ENCODE data around the gene CDH23.
"Not testable (repeated sequence)": the region's sequence is repeated elsewhere in the genome, so short reads cannot be mapped to it uniquely, and the experiment has no call there.

CDH23 gene

GRCh38 chr10:71845410-71846405 lies 449.0 kb downstream of the CDH23 start:
- DNase-seq (no peak), ATAC-seq (no peak)
- Mint-ChIP-seq H3K27me3 (no peaks in the 10 kb centered on the region), H3K9me3 (no peaks in the 10 kb centered on the region), H3K27ac (no peak overlapping the region), H3K4me1 (peaks cover 75% of the 10 kb centered on the region), H3K4me3 (no peak overlapping the region)

GRCh38 chr10:71846816-71847215 lies 450.1 kb downstream of the CDH23 start:
- H3K4me3 Mint-ChIP-seq = no peak overlapping the region
- H3K27ac Mint-ChIP-seq = peak overlapping the region in 1 of 2 donors; percentile 75
- DNase-seq (no peak), ATAC-seq (no peak)
- H3K27me3 Mint-ChIP-seq = no peaks in the 10 kb centered on the region
- peaks cover 82% of the 10 kb centered on the region for H3K4me1 Mint-ChIP-seq
- H3K9me3 Mint-ChIP-seq = peaks cover 0 to 5% of the 10 kb centered on the region in 2 donors

- H3K27ac Mint-ChIP-seq = no peak overlapping the region
These were observed 450.7 kb downstream of the CDH23 start for GRCh38 chr10:71847418-71847817.

GRCh38 chr10:71848325-71849275 lies 451.9 kb downstream of the CDH23 start:
- Mint-ChIP-seq H3K4me3 (peak overlapping the region; percentile 42 to 63), H3K27me3 (no peaks in the 10 kb centered on the region), H3K9me3 (peaks cover 0 to 5% of the 10 kb centered on the region in 2 donors), H3K27ac (peak overlapping the region in 1 of 2 donors; percentile 37), H3K4me1 (peaks cover 71% of the 10 kb centered on the region)
- no peak for ATAC-seq
- no peak for DNase-seq

More at GRCh38 chr10:71847418-71847817, 450.7 kb downstream of the CDH23 start:
- peaks cover 83% of the 10 kb centered on the region for H3K4me1 Mint-ChIP-seq
- DNase-seq = no peak
- peaks cover 0 to 5% of the 10 kb centered on the region in 2 donors for H3K9me3 Mint-ChIP-seq
- no peak overlapping the region for H3K4me3 Mint-ChIP-seq
- H3K27me3 Mint-ChIP-seq = no peaks in the 10 kb centered on the region
- no peak for ATAC-seq

DNA sequence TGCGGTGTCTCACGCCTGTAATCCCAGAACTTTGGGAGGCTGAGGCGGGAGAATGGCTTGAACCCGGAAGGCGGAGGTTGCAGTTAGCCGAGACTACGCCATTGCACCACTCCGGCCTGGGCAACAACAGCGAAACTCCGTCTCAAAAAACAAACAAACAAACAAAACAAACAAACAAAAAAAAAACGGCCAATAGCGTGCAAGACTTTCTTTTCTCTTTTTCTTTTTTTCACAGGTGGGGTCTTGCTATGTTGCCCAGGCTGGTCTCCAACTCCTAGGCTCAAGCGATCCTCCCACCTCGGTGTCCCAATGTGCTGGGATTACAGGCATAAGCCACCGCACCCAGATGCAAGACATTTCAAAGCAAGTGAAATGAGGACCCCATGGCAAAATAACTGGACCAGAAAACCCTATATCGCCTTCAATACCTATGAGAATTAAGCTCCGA lies 452.8 kb downstream of the CDH23 start:
- no peak for ATAC-seq
- H3K27ac Mint-ChIP-seq = no peak overlapping the region
- H3K9me3 Mint-ChIP-seq = peaks cover 0 to 5% of the 10 kb centered on the region in 2 donors
- no peaks in the 10 kb centered on the region for H3K27me3 Mint-ChIP-seq
- no peak for DNase-seq
- peak overlapping the region; percentile 88 to 90 for H3K4me3 Mint-ChIP-seq
- peaks cover 65% of the 10 kb centered on the region for H3K4me1 Mint-ChIP-seq

DNA sequence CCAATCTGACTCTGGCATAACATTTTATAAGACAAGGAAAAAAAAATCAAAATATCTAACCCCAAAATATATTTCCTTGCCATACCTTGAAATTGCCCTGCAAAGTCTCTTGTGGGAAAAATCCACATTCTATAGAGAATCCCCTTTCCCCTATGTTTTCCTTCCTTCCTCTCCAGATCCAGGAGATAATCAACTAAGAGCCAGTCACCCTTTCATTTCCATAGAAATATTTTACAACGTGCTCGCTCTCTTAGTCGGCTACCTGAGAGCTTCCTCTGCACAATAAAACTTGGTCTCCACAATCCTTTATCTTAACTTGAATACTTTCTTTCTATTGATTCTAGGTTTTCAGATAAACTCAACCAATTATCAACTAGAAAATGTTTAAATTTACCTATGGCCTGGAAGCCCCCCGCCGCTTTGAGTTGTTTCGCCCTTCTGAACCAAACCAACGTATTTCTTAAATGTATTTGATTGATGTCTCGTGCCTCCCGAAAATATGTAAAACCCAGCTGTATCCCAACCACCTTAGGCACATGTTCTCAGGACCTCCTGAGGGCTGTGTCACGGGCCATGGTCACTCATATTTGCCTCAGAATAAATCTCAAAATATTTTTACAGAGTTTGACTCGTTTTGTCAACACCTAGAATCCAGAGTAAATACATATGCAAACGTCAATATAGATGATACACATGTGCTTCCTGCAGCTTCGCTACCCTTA lies 453.5 kb downstream of the CDH23 start:
- ATAC-seq (no peak), DNase-seq (no peak)
- H3K4me1 Mint-ChIP-seq = peaks cover 59% of the 10 kb centered on the region
- peaks cover 0 to 5% of the 10 kb centered on the region in 2 donors for H3K9me3 Mint-ChIP-seq
- peak overlapping the region; percentile 88 to 90 for H3K4me3 Mint-ChIP-seq
- H3K27ac Mint-ChIP-seq = peak overlapping the region; percentile 81 to 94
- H3K27me3 Mint-ChIP-seq = no peaks in the 10 kb centered on the region

DNA sequence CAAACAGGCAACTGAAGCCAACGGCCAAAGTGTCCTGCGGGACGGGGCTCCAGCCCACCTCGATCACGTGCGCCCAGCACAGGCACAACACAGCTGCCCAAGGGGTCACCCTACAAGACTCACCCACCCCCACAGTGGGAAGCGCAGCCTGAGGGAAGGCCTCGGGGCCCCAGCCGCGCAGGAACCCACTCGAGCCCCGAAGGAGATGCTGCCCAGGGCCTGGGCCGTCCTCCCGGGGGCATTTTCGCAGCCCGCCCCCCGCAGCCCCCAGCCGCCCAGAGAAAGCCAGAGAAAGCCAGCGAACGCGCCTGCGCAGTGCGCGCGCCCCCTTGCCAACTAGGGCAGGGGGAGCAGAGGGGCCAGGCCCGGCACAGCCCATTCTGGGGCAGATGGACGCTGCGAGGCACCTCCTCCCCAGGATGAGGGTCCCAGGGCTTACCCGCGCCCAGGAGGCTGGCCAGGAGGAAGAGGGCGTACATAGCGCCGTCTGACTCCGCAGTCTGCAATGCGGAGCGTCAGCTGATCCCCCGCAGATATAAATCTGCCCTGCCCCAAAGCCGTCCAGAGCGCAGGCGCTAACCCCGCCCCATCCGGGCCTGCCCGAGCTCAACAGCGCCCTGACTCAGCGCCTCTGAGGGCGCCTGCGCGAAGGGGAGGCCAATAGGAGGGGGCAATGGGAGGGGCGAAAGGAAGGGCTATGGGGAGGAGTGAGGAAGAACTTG lies 454.2 kb downstream of the CDH23 start, which contains the start of gene PSAP:
TSS of gene PSAP (minus strand) at position 509 of the 722 bp plus-strand sequence. CDS start at position 479, 30 bp downstream.
- H3K9me3 Mint-ChIP-seq = peaks cover 0 to 5% of the 10 kb centered on the region in 2 donors
- peak within 1 kb of the TSS; percentile 88 to 90 for H3K4me3 Mint-ChIP-seq
- ATAC-seq = peak; percentile 99
- peaks cover 52% of the 10 kb centered on the region for H3K4me1 Mint-ChIP-seq
- H3K27ac Mint-ChIP-seq = peak within 1 kb of the TSS; percentile 81 to 94
- H3K27me3 Mint-ChIP-seq = no peaks in the 10 kb centered on the region
- DNase-seq = peak; percentile 97 to 98

DNA sequence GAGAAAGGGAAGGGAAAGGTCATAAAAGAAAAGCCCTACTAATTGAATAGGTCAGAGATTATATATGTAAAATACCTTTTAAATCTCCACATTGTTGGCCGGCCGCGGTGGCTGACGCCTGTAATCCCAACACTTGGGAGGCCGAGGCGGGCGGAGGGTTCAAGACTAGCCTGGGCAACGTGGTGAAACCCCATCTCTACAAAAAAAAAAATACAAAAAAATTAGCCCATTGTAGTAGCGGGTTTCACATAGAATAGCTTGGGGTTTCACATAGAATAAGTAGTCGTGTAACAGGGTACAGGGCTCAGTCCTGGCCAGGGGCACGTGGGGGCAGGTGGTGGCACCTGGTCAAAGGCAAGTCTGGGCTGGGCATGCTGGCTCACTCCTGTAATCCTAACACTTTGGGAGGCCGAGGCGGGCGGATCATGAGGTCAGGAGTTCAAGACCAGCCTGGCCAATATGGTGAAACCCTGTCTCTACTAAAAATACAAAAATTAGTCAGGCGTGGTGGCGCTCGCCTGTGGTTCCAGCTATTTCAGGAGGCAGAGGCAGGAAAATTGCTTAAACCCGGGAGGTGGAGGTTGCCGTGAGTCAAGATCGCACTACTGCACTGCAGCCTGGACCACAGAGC lies 454.9 kb downstream of the CDH23 start:
- DNase-seq, H3K27me3 Mint-ChIP-seq, H3K9me3 Mint-ChIP-seq: not testable (repeated sequence)
- Mint-ChIP-seq H3K4me1 (peaks cover 51% of the 10 kb centered on the region), H3K27ac (peak overlapping the region; percentile 72 to 94), H3K4me3 (peak overlapping the region; percentile 88 to 90)
- ATAC-seq = peak; percentile 18

- Mint-ChIP-seq H3K4me3 (no peak overlapping the region), H3K9me3 (peaks cover 0 to 5% of the 10 kb centered on the region in 2 donors), H3K4me1 (peaks cover 43% of the 10 kb centered on the region), H3K27me3 (no peaks in the 10 kb centered on the region), H3K27ac (no peak overlapping the region)
- no peak for DNase-seq
- ATAC-seq = no peak
These were observed 455.7 kb downstream of the CDH23 start for GRCh38 chr10:71852355-71852937.

DNA sequence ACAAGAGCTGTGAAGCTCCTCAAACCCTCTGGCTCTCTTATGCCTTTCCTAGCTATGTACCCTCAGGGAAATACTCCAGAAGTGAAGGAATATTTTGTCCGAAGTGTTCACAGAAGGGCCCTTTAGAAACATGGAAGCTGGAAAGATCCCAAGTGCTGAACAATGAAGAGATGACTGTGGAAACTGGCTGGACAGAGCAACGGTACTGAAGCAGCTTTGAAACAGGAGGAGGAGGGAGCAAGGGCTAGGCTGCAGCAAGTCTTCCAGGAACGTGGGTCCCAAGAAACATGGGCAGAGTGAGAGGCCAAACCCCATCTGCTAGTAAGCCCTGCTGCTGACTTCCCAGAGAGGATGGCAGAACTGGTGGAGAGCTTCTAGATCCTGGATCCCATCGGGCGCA lies 457.3 kb downstream of the CDH23 start:
- no peaks in the 10 kb centered on the region for H3K27me3 Mint-ChIP-seq
- DNase-seq (no peak), ATAC-seq (no peak)
- H3K9me3 Mint-ChIP-seq = peaks cover 0 to 5% of the 10 kb centered on the region in 2 donors
- no peak overlapping the region for H3K4me3 Mint-ChIP-seq
- no peak overlapping the region for H3K27ac Mint-ChIP-seq
- peaks cover 27% of the 10 kb centered on the region for H3K4me1 Mint-ChIP-seq

DNA sequence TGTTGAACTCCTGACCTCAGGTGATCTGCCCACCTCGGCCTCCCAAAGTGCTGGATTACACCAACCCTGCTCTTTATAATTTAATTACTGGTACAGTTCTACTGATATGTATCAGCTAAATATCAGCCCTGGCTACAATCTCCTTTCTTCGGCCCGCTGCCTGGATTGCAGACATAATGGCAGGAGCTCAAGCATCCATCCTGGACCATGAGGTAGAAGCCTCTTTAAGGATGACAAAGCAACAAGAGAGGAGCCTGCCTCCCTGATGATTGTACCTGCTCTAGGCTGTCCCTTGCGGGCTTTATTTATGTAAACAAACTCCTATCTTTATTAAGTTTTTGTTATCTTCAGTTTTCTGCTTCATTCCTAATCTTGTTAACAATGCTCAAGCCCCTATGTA lies 459.9 kb downstream of the CDH23 start:
- no peaks in the 10 kb centered on the region for H3K27me3 Mint-ChIP-seq
- ATAC-seq (no peak), DNase-seq (no peak)
- H3K27ac Mint-ChIP-seq = no peak overlapping the region
- no peaks in the 10 kb centered on the region for H3K9me3 Mint-ChIP-seq
- H3K4me3 Mint-ChIP-seq = no peak overlapping the region
- peaks cover 13% of the 10 kb centered on the region for H3K4me1 Mint-ChIP-seq

DNA sequence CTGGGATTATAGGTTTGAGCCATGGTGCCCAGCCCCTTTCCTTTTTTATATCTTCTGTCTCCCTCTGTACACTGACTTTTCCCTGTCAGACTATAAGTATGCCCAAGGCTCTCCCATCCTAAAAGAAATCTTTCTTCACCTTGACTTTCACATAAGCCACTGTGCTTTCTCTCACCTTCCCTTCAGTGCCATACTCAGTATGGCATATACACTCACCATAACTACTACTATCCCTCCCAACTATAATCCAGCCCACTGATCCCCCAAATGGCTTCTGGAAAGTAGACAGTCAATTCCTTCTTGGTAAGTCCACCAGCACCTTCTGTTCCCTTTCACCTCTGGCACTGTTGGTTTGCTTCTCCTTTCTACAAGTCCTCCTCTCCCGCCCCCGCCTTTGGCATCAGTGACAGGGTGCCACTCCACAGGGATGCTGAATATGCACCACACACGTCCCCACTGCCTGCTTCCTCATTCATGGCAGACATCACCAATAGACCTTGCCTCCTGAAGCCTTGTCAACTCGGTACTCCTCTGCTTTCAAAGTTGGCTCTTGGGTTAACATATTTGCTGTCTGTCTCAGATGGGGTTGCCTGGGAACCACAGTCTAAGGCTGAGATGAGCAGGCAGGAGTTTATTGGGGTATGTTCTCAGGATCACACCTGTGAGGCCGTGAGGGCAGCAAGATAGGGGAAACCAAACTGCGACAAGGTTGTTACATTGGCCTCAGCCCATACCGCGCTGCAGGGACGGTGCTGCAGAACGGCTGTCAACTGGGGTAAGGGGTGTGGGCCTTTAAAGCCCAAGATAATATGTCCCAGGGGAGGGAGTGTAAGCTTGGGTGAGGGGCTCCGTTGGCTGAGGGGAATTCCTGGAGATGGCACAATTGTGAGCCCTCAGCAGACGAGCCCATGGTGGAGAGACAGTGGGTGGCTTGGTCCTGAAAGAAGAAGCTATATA lies 461.5 kb downstream of the CDH23 start:
- Mint-ChIP-seq H3K27ac (no peak overlapping the region), H3K4me3 (no peak overlapping the region), H3K27me3 (no peaks in the 10 kb centered on the region), H3K9me3 (no peaks in the 10 kb centered on the region), H3K4me1 (peaks cover 8% of the 10 kb centered on the region)
- DNase-seq (no peak), ATAC-seq (no peak)

Data from stimulated activated naive CD8-positive, alpha-beta T cell treated with anti-CD3 and anti-CD28 coated beads, Interleukin-15, amount 100 ng/mL, for 72 hours (primary cell).